Tibial nerve (tissue), 4 donors: Measurements from ENCODE around the gene CKM.

Experiments used
- EP300 ChIP-seq, 2 donors: sonication (generic); formaldehyde crosslinking; IDR thresholded peaks; one replicate each; pipeline ENCODE4 v1.6.1; 2017; ENCODE audit warnings: antibody characterized with exemption in 2 of 2, mild to moderate bottlenecking in 1 of 2
- POLR2A ChIP-seq, 2 donors: fragments of 450-650 bp; IDR thresholded peaks; one replicate each; pipeline ENCODE4 v1.6.1; 2017; ENCODE audit warnings: antibody characterized with exemption in 2 of 2, mild to moderate bottlenecking in 2 of 2, moderate library complexity in 2 of 2
- TF ChIP-seq, protein P1 (sequence below), 5 experiments: fragments of 200-600 bp in 3 of 5; fragments of 450-650 bp in 2 of 5; sonication (generic) in 3 of 5; IDR thresholded peaks; one replicate each; pipeline ENCODE4 v1.5.1; 2016 to 2019; ENCODE audit warnings: antibody characterized with exemption in 5 of 5, mild to moderate bottlenecking in 3 of 5, moderate library complexity in 2 of 5

DNA sequence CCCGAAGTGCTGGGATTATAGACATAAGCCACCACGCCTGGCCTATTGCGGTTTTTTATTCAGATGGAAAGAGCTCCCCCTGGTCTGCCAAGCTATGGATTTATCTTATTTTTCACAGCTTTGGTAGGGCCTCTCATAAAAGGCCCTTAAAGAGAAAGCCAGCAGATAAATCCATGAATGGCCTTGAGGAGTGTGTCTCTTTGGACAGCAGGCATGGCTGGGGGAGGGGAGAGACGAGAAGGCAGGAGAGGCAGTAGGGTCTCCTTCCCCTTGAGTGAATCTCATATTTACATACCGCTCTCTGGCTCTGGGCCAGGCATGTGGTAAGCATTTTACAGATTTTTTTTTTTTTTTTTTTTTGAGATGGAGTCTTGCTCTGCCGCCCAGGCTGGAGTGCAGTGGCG is 46.4 kb downstream of the CKM start:
- TF ChIP-seq, protein P1, sequence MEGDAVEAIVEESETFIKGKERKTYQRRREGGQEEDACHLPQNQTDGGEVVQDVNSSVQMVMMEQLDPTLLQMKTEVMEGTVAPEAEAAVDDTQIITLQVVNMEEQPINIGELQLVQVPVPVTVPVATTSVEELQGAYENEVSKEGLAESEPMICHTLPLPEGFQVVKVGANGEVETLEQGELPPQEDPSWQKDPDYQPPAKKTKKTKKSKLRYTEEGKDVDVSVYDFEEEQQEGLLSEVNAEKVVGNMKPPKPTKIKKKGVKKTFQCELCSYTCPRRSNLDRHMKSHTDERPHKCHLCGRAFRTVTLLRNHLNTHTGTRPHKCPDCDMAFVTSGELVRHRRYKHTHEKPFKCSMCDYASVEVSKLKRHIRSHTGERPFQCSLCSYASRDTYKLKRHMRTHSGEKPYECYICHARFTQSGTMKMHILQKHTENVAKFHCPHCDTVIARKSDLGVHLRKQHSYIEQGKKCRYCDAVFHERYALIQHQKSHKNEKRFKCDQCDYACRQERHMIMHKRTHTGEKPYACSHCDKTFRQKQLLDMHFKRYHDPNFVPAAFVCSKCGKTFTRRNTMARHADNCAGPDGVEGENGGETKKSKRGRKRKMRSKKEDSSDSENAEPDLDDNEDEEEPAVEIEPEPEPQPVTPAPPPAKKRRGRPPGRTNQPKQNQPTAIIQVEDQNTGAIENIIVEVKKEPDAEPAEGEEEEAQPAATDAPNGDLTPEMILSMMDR (IDR thresholded peaks at IDR 0.05), result no peak
- TF ChIP-seq POLR2A (IDR thresholded peaks at IDR 0.05), result no peak
- TF ChIP-seq EP300 (IDR thresholded peaks at IDR 0.05), result no peak
